H9 (cell line): ENCODE measurements around the gene MBNL1. TPM values are rescaled to one million over a fixed set of nuclear protein-coding genes. Genes with fewer than 3 reads are reported as not detected.

ENCODE experiments used
- DNase-seq: peaks from one replicate; pipeline ENCODE4 v3.0.0-alpha.2; 2017
- H2AFZ ChIP-seq: one replicate; pipeline ENCODE4 v1.6.1; 2013; ENCODE audit warnings: mild to moderate bottlenecking, low read length, control low read depth, moderate library complexity
- H2AK5ac ChIP-seq: 2 replicates; pipeline ENCODE4 v1.6.1; 2013; ENCODE audit warnings: low read length, control low read depth, mixed read lengths; ENCODE audit not compliant: insufficient read length
- H2BK120ac ChIP-seq: one replicate; pipeline ENCODE4 v1.6.1; 2013; ENCODE audit warnings: low read depth, mild to moderate bottlenecking, low read length, control low read depth, inconsistent platforms; ENCODE audit not compliant: poor library complexity, severe bottlenecking
- H2BK12ac ChIP-seq: 2 replicates; pipeline ENCODE4 v1.6.1; 2013; ENCODE audit warnings: low read length, control low read depth, mixed read lengths, low read depth; ENCODE audit not compliant: insufficient read length
- H2BK15ac ChIP-seq: 2 replicates; pipeline ENCODE4 v1.6.1; 2013; ENCODE audit warnings: low read depth, low read length, control low read depth
- H2BK20ac ChIP-seq: one replicate; pipeline ENCODE4 v1.6.1; 2013; ENCODE audit warnings: low read depth, mild to moderate bottlenecking, low read length, control low read depth, inconsistent platforms; ENCODE audit not compliant: poor library complexity, severe bottlenecking
- H2BK5ac ChIP-seq: 2 replicates; pipeline ENCODE4 v1.6.1; 2013; ENCODE audit warnings: low read length, control low read depth, mixed read lengths; ENCODE audit not compliant: insufficient read length
- H3K14ac ChIP-seq: 2 replicates; pipeline ENCODE4 v1.6.1; 2013; ENCODE audit warnings: low read length, control low read depth; ENCODE audit not compliant: insufficient read depth
- H3K18ac ChIP-seq: 2 replicates; pipeline ENCODE4 v1.6.1; 2013; ENCODE audit warnings: low read depth, mild to moderate bottlenecking, mixed read lengths, low read length, control low read depth; ENCODE audit not compliant: insufficient read length
- H3K23ac ChIP-seq: 2 replicates; pipeline ENCODE4 v1.6.1; 2013; ENCODE audit warnings: low read length, control low read depth, mixed read lengths, low read depth; ENCODE audit not compliant: insufficient read length
- H3K23me2 ChIP-seq: 2 replicates; pipeline ENCODE4 v1.6.1; 2013; ENCODE audit warnings: low read depth, mild to moderate bottlenecking, mixed read lengths, low read length, control low read depth; ENCODE audit not compliant: insufficient read length, poor library complexity, severe bottlenecking
- H3K27ac ChIP-seq: 2 replicates; pipeline ENCODE4 v1.5.1; 2013; ENCODE audit warnings: low read length, control low read depth, mixed read lengths, low read depth; ENCODE audit not compliant: insufficient read length
- H3K27me3 ChIP-seq: 2 replicates; pipeline ENCODE4 v1.6.1; 2013; ENCODE audit warnings: low read length, control low read depth, inconsistent platforms; ENCODE audit not compliant: insufficient read depth
- H3K4ac ChIP-seq: 2 replicates; pipeline ENCODE4 v1.6.1; 2013; ENCODE audit warnings: low read depth, mild to moderate bottlenecking, control low read depth, inconsistent platforms, low read length, moderate library complexity
- H3K4me1 ChIP-seq: 2 replicates; pipeline ENCODE4 v1.6.1; 2013; ENCODE audit warnings: low read length, control low read depth, inconsistent platforms; ENCODE audit not compliant: insufficient read depth
- H3K4me2 ChIP-seq: 2 replicates; pipeline ENCODE4 v1.6.1; 2013; ENCODE audit warnings: low read length, control low read depth, mixed read lengths; ENCODE audit not compliant: insufficient read length, insufficient read depth
- H3K56ac ChIP-seq: 2 replicates; pipeline ENCODE4 v1.6.1; 2013; ENCODE audit warnings: low read depth, mild to moderate bottlenecking, mixed read lengths, low read length, control low read depth; ENCODE audit not compliant: insufficient read length
- H3K79me1 ChIP-seq: 2 replicates; pipeline ENCODE4 v1.6.1; 2013; ENCODE audit warnings: low read depth, mild to moderate bottlenecking, moderate library complexity, low read length, control low read depth, inconsistent platforms; ENCODE audit not compliant: insufficient read depth, poor library complexity, severe bottlenecking
- H3K79me2 ChIP-seq: 2 replicates; pipeline ENCODE4 v1.6.1; 2013; ENCODE audit warnings: low read length, control low read depth, inconsistent platforms; ENCODE audit not compliant: insufficient read depth
- H3K9ac ChIP-seq: 2 replicates; pipeline ENCODE4 v1.6.1; 2013; ENCODE audit warnings: low read length, control low read depth, mixed read lengths; ENCODE audit not compliant: insufficient read length; ENCODE audit errors: extremely low read depth
- H3K9me3 ChIP-seq: one replicate; pipeline ENCODE4 v1.6.1; 2013; ENCODE audit warnings: low read depth, low read length, inconsistent platforms; ENCODE audit not compliant: control insufficient read depth
- H3T11ph ChIP-seq: one replicate; pipeline ENCODE4 v1.6.1; 2013; ENCODE audit warnings: mild to moderate bottlenecking, low read length, control low read depth, inconsistent platforms
- H4K20me1 ChIP-seq: one replicate; pipeline ENCODE4 v1.6.1; 2013; ENCODE audit not compliant: control insufficient read depth, insufficient read length, insufficient read depth
- H4K5ac ChIP-seq: 2 replicates; pipeline ENCODE4 v1.6.1; 2013; ENCODE audit warnings: low read depth, mild to moderate bottlenecking, mixed read lengths, low read length, control low read depth; ENCODE audit not compliant: insufficient read length
- H4K8ac ChIP-seq: replicated peaks from 2 replicates; pipeline ENCODE4 v1.6.1; 2013; ENCODE audit warnings: low read length, control low read depth, mixed read lengths, low read depth; ENCODE audit not compliant: insufficient read length
- H4K91ac ChIP-seq: 2 replicates; pipeline ENCODE4 v1.6.1; 2013; ENCODE audit warnings: low read depth, mild to moderate bottlenecking, moderate library complexity, mixed read lengths, low read length, control low read depth; ENCODE audit not compliant: insufficient read length
- H3K27ac Mint-ChIP-seq, 3 experiments: 2 replicates in 2 of 3; 3 replicates in 1 of 3; pipeline ENCODE4 v1.8.0; 2020 to 2021; ENCODE audit warnings: mixed read lengths in 3 of 3, mild to moderate bottlenecking in 1 of 3, moderate library complexity in 1 of 3
- H3K27me3 Mint-ChIP-seq: 2 replicates; pipeline ENCODE4 v1.8.0; 2021; ENCODE audit warnings: low read depth, mild to moderate bottlenecking, moderate library complexity, mixed read lengths
- H3K36me3 Mint-ChIP-seq, 3 experiments: 2 replicates in 2 of 3; 3 replicates in 1 of 3; pipeline ENCODE4 v1.8.0; 2020 to 2021; ENCODE audit warnings: low read depth in 3 of 3, mixed read lengths in 3 of 3; ENCODE audit not compliant: insufficient read depth in 1 of 3
- H3K4me1 Mint-ChIP-seq, 2 experiments: 2 replicates each; pipeline ENCODE4 v1.8.0; 2020; ENCODE audit warnings: mixed read lengths in 2 of 2
- H3K4me3 Mint-ChIP-seq, 2 experiments: 2 replicates in 1 of 2; 3 replicates in 1 of 2; pipeline ENCODE4 v1.8.0; 2020 to 2021; ENCODE audit warnings: mild to moderate bottlenecking in 2 of 2, mixed read lengths in 2 of 2, moderate library complexity in 1 of 2
- H3K9me3 Mint-ChIP-seq, 2 experiments: 2 replicates in 1 of 2; 3 replicates in 1 of 2; pipeline ENCODE4 v1.8.0; 2020; ENCODE audit warnings: mild to moderate bottlenecking in 2 of 2, mixed read lengths in 2 of 2, moderate library complexity in 1 of 2
- WGBS: extraction: QIAGEN DNeasy Blood & Tissue Kit; methylation state at CpG from one replicate; pipeline ENCODE4 v1.1.7; 2013; ENCODE audit warnings: missing lambda C conversion rate, low lambda C conversion rate, mixed read lengths; ENCODE audit not compliant: insufficient read length; ENCODE audit errors: extremely low coverage; 5-methylcytosine and 5-hydroxymethylcytosine counted together
- total RNA-seq: library from RNA; stranded (reverse); gene quantifications from 2 replicates; pipeline ENCODE4 v1.2.1, GENCODE V29; 2021
- TF ChIP-seq, protein P1 (sequence below): fragments of 200-600 bp; sonication (generic); conservative IDR thresholded peaks from 3 replicates; pipeline ENCODE4 v1.8.0; 2021; ENCODE audit warnings: antibody characterized with exemption, mild to moderate bottlenecking

The MBNL1 gene
- total RNA-seq, 1 experiment from 2014 or later, result 14.9 TPM

- TF ChIP-seq, protein P1, sequence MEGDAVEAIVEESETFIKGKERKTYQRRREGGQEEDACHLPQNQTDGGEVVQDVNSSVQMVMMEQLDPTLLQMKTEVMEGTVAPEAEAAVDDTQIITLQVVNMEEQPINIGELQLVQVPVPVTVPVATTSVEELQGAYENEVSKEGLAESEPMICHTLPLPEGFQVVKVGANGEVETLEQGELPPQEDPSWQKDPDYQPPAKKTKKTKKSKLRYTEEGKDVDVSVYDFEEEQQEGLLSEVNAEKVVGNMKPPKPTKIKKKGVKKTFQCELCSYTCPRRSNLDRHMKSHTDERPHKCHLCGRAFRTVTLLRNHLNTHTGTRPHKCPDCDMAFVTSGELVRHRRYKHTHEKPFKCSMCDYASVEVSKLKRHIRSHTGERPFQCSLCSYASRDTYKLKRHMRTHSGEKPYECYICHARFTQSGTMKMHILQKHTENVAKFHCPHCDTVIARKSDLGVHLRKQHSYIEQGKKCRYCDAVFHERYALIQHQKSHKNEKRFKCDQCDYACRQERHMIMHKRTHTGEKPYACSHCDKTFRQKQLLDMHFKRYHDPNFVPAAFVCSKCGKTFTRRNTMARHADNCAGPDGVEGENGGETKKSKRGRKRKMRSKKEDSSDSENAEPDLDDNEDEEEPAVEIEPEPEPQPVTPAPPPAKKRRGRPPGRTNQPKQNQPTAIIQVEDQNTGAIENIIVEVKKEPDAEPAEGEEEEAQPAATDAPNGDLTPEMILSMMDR, result no peak
- H3K4me1 Mint-ChIP-seq, result peaks cover 4% of the 10 kb centered on the region in 2 experiments; a peak in 2 of 4 replicates
- H3K79me1 ChIP-seq, result no peaks in the 10 kb centered on the region
- no peaks in the 10 kb centered on the region for H3K4me1 ChIP-seq
- H3K9ac ChIP-seq, result no peak overlapping the region
- H3K79me2 ChIP-seq, result no peaks in the 10 kb centered on the region
- no peak overlapping the region for H3K4ac ChIP-seq
- no peaks in the 10 kb centered on the region for H4K20me1 ChIP-seq
- no peak overlapping the region for H2BK20ac ChIP-seq
- no peak overlapping the region for H2BK12ac ChIP-seq
- no peak overlapping the region for H3K4me2 ChIP-seq
- H3K36me3 Mint-ChIP-seq, result no peaks in the 10 kb centered on the region
- no peaks in the 10 kb centered on the region for H3K27me3 Mint-ChIP-seq
- H3K18ac ChIP-seq, result no peak overlapping the region
- H3T11ph ChIP-seq, result no peak overlapping the region
- no peaks in the 10 kb centered on the region for H3K9me3 ChIP-seq
- no peaks in the 10 kb centered on the region for H3K27me3 ChIP-seq
- no peak overlapping the region for H2BK120ac ChIP-seq
- H2BK5ac ChIP-seq, result no peak overlapping the region
- no CpG with 5 or more reads among the region's 2 CpGs for WGBS
- no peak overlapping the region for H2BK15ac ChIP-seq
- no peak overlapping the region for H3K27ac ChIP-seq
- H3K27ac Mint-ChIP-seq, result no peak overlapping the region
- no peak overlapping the region for H3K4me3 Mint-ChIP-seq
- H2AFZ ChIP-seq, result no peak overlapping the region
- H3K9me3 Mint-ChIP-seq, result no peaks in the 10 kb centered on the region; a peak in 1 of 5 replicates
- H3K23ac ChIP-seq, result no peak overlapping the region
- H4K91ac ChIP-seq, result no peak overlapping the region
- H3K14ac ChIP-seq, result no peak overlapping the region
- H2AK5ac ChIP-seq, result no peak overlapping the region
- no peak overlapping the region for H4K8ac ChIP-seq
- no peak overlapping the region for H4K5ac ChIP-seq
- no peak overlapping the region for H3K56ac ChIP-seq
- no peaks in the 10 kb centered on the region for H3K23me2 ChIP-seq
- no peak for DNase-seq
These were observed 27.3 kb upstream of the MBNL1 start for GRCh38 chr3:152241142-152242017.
